Mesodermal cell (in vitro differentiated cells): ENCODE results near the gene RASA3.

ENCODE experiments used
- H3K27ac ChIP-seq: 2 replicates; pipeline ENCODE4 v1.7.0; 2013; ENCODE audit warnings: mild to moderate bottlenecking, low read depth, low read length, moderate library complexity; ENCODE audit not compliant: severe bottlenecking
- H3K36me3 ChIP-seq: 2 replicates; pipeline ENCODE4 v1.7.1; 2013; ENCODE audit warnings: mild to moderate bottlenecking, low read length, moderate library complexity; ENCODE audit not compliant: control insufficient read depth, insufficient read depth
- H3K4me1 ChIP-seq: one replicate; pipeline ENCODE4 v1.7.1; 2013; ENCODE audit warnings: mild to moderate bottlenecking, low read length; ENCODE audit not compliant: insufficient read depth, control insufficient read depth, poor library complexity, severe bottlenecking
- H3K4me3 ChIP-seq: 2 replicates; pipeline ENCODE4 v1.7.0; 2013; ENCODE audit warnings: low read length, control low read depth, mild to moderate bottlenecking; ENCODE audit not compliant: insufficient read depth, poor library complexity, severe bottlenecking; ENCODE audit errors: extremely low read depth
- H3K9me3 ChIP-seq: 2 replicates; pipeline ENCODE4 v1.7.1; 2013; ENCODE audit warnings: mild to moderate bottlenecking, low read length, moderate library complexity; ENCODE audit not compliant: control insufficient read depth
- WGBS, 2 experiments: methylation state at CpG; one replicate each; pipeline ENCODE4 v1.1.5; 2013; ENCODE audit warnings: missing lambda C conversion rate in 2 of 2; ENCODE audit not compliant: insufficient coverage in 2 of 2; 5-methylcytosine and 5-hydroxymethylcytosine counted together

Gene RASA3

GRCh38 chr13:114056205-114057013 is 76.0 kb downstream of the RASA3 start:
- WGBS, 2 experiments: 94 to 95% methylated on average over 17 to 22 of the region's 28 CpGs
- Histone ChIP-seq H3K9me3 (no peaks in the 10 kb centered on the region), H3K4me3 (no peak overlapping the region), H3K27ac (no peak overlapping the region), H3K4me1 (peaks cover 16% of the 10 kb centered on the region), H3K36me3 (peaks cover 76% of the 10 kb centered on the region)

- peaks cover 16% of the 10 kb centered on the region for H3K4me1 ChIP-seq
- WGBS, 2 experiments: 96 to 97% methylated on average over 19 of the region's 19 CpGs
- no peak overlapping the region for H3K27ac ChIP-seq
- no peaks in the 10 kb centered on the region for H3K9me3 ChIP-seq
- no peak overlapping the region for H3K4me3 ChIP-seq
- peaks cover 75% of the 10 kb centered on the region for H3K36me3 ChIP-seq
Observed at GRCh38 chr13:114055766-114056165, 76.7 kb downstream of the RASA3 start.

GRCh38 chr13:114054830-114055439 is 77.5 kb downstream of the RASA3 start:
- 96 to 99% methylated on average over 16 to 21 of the region's 24 CpGs for WGBS, 2 experiments
- no peak overlapping the region for H3K4me3 ChIP-seq

GRCh38 chr13:114054264-114054663 is 78.2 kb downstream of the RASA3 start:
- Histone ChIP-seq H3K4me1 (peaks cover 16% of the 10 kb centered on the region), H3K4me3 (no peak overlapping the region), H3K27ac (no peak overlapping the region), H3K36me3 (peaks cover 73% of the 10 kb centered on the region), H3K9me3 (no peaks in the 10 kb centered on the region)
- 81 to 92% methylated on average over 4 to 5 of the region's 5 CpGs for WGBS, 2 experiments

More at GRCh38 chr13:114054830-114055439, 77.5 kb downstream of the RASA3 start:
- peaks cover 74% of the 10 kb centered on the region for H3K36me3 ChIP-seq
- no peak overlapping the region for H3K27ac ChIP-seq
- peaks cover 14% of the 10 kb centered on the region for H3K4me1 ChIP-seq
- no peaks in the 10 kb centered on the region for H3K9me3 ChIP-seq

GRCh38 chr13:114053026-114053425 is 79.4 kb downstream of the RASA3 start:
- H3K4me1 ChIP-seq: peaks cover 16% of the 10 kb centered on the region
- H3K9me3 ChIP-seq: no peaks in the 10 kb centered on the region
- H3K4me3 ChIP-seq: no peak overlapping the region
- WGBS, 2 experiments: 64 to 71% methylated on average over 5 to 13 of the region's 14 CpGs
- H3K36me3 ChIP-seq: peaks cover 75% of the 10 kb centered on the region
- H3K27ac ChIP-seq: no peak overlapping the region

GRCh38 chr13:114050536-114051450 is 81.6 kb downstream of the RASA3 start:
- Histone ChIP-seq H3K4me3 (no peak overlapping the region), H3K4me1 (peaks cover 22% of the 10 kb centered on the region), H3K36me3 (peaks cover 75% of the 10 kb centered on the region), H3K27ac (no peak overlapping the region), H3K9me3 (no peaks in the 10 kb centered on the region)
- WGBS, 2 experiments: 92 to 94% methylated on average over 38 to 40 of the region's 41 CpGs

- WGBS, 2 experiments: 95 to 100% methylated on average over 12 to 18 of the region's 18 CpGs
- H3K9me3 ChIP-seq: no peaks in the 10 kb centered on the region
- H3K4me1 ChIP-seq: peaks cover 28% of the 10 kb centered on the region
- H3K36me3 ChIP-seq: peaks cover 63% of the 10 kb centered on the region
- H3K4me3 ChIP-seq: no peak overlapping the region
- H3K27ac ChIP-seq: no peak overlapping the region
Observed at GRCh38 chr13:114049626-114050101, 82.8 kb downstream of the RASA3 start.

- Histone ChIP-seq H3K9me3 (no peaks in the 10 kb centered on the region), H3K4me1 (peaks cover 28% of the 10 kb centered on the region), H3K4me3 (no peak overlapping the region), H3K36me3 (peaks cover 58% of the 10 kb centered on the region), H3K27ac (no peak overlapping the region)
- 90 to 100% methylated on average over 11 to 12 of the region's 15 CpGs for WGBS, 2 experiments
Observed at GRCh38 chr13:114049026-114049425, 83.4 kb downstream of the RASA3 start.

- H3K9me3 ChIP-seq: no peaks in the 10 kb centered on the region
- peaks cover 58% of the 10 kb centered on the region for H3K36me3 ChIP-seq
- WGBS, 2 experiments: 89 to 92% methylated on average over 24 to 32 of the region's 33 CpGs
- H3K4me1 ChIP-seq: peaks cover 27% of the 10 kb centered on the region
- no peak overlapping the region for H3K27ac ChIP-seq
- no peak overlapping the region for H3K4me3 ChIP-seq
Observed at GRCh38 chr13:114048443-114048842, 84.0 kb downstream of the RASA3 start.

- no peak overlapping the region for H3K4me3 ChIP-seq
- H3K4me1 ChIP-seq: peaks cover 20% of the 10 kb centered on the region
- no peak overlapping the region for H3K27ac ChIP-seq
- H3K9me3 ChIP-seq: no peaks in the 10 kb centered on the region
- 93 to 97% methylated on average over 11 to 12 of the region's 19 CpGs for WGBS, 2 experiments
- H3K36me3 ChIP-seq: peaks cover 63% of the 10 kb centered on the region
Observed at GRCh38 chr13:114047358-114047881, 85.0 kb downstream of the RASA3 start.
